ENCODE results near the gene RSBN1L.

RSBN1L gene

GRCh38 chr7:77746164-77746823, 50.0 kb downstream of the RSBN1L start:
- no peak for DNase-seq (ENCODE audit: low read depth in 1 of 2, low spot score in 1 of 2)
- in situ Hi-C loops (cut with HindIII; ENCODE audit: low pct_unique_long_range_greater_than_20kb, low sequenced_read_pairs) = no loop called here
- TF ChIP-seq JUND (IDR thresholded peaks at IDR 0.05; ENCODE audit: low read depth) = no peak

- TF ChIP-seq JUND (IDR thresholded peaks at IDR 0.05; ENCODE audit: low read depth) = no peak
- no peak for DNase-seq (ENCODE audit: low read depth in 1 of 2, low spot score in 1 of 2)
- in situ Hi-C loops (cut with HindIII; ENCODE audit: low pct_unique_long_range_greater_than_20kb, low sequenced_read_pairs) = no loop called here
Measured at GRCh38 chr7:77746824-77747165, 50.5 kb downstream of the RSBN1L start.

- TF ChIP-seq JUND (IDR thresholded peaks at IDR 0.05; ENCODE audit: low read depth) = no peak
- DNase-seq (ENCODE audit: low read depth in 1 of 2, low spot score in 1 of 2) = no peak
- in situ Hi-C loops (cut with HindIII; ENCODE audit: low pct_unique_long_range_greater_than_20kb, low sequenced_read_pairs) = no loop called here
Measured at GRCh38 chr7:77747178-77747577, 50.9 kb downstream of the RSBN1L start.

DNA sequence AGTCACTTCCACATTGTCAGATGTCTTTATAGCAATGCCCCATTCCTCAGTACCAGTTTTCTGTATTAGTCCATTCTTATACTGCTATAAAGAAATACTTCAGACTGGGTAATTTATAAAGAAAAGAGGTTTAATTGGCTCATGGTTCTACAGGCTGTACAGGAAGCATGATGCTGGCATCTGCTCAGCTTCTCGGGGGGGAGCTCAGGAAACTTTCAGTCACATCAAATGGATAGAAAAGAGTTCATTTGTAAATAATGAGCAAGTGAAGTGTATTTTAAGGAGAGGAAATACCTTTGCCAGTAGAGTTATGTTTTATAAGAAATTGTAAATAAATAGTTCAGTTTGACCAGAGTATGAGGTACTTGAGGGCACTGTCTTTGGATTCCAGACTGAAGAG, 51.5 kb downstream of the RSBN1L start:
- in situ Hi-C loops (cut with HindIII; ENCODE audit: low pct_unique_long_range_greater_than_20kb, low sequenced_read_pairs) = no loop called here
- DNase-seq (ENCODE audit: low read depth in 1 of 2, low spot score in 1 of 2) = no peak
- TF ChIP-seq JUND (IDR thresholded peaks at IDR 0.05; ENCODE audit: low read depth) = no peak

DNA sequence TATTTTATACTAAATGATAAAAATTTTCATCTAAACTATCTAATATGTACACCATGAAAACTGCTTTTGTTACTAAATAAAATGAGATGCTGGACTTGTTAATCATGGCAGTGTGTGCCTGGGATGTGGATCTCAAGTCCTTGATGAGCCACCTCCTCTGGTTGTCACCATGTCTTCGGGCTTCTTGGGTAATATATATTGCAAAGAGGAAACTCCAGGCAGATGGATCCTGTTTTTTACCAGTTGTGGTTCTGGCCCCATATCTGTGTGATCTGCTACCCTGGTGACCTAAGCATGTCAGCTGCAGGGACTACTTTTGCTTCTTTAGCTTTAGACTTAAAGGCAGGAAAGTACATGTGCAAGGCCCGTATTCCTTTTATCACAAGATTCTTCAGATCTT, 55.8 kb downstream of the RSBN1L start:
- DNase-seq (ENCODE audit: low read depth in 1 of 2, low spot score in 1 of 2) = no peak
- TF ChIP-seq JUND (IDR thresholded peaks at IDR 0.05; ENCODE audit: low read depth) = no peak
- in situ Hi-C loops (cut with HindIII; ENCODE audit: low pct_unique_long_range_greater_than_20kb, low sequenced_read_pairs) = no loop called here

- TF ChIP-seq JUND (IDR thresholded peaks at IDR 0.05; ENCODE audit: low read depth) = no peak
- DNase-seq (ENCODE audit: low read depth in 1 of 2, low spot score in 1 of 2) = no peak
- in situ Hi-C loops (cut with HindIII; ENCODE audit: low pct_unique_long_range_greater_than_20kb, low sequenced_read_pairs) = no loop called here
Measured at GRCh38 chr7:77753173-77753572, 56.9 kb downstream of the RSBN1L start.

DNA sequence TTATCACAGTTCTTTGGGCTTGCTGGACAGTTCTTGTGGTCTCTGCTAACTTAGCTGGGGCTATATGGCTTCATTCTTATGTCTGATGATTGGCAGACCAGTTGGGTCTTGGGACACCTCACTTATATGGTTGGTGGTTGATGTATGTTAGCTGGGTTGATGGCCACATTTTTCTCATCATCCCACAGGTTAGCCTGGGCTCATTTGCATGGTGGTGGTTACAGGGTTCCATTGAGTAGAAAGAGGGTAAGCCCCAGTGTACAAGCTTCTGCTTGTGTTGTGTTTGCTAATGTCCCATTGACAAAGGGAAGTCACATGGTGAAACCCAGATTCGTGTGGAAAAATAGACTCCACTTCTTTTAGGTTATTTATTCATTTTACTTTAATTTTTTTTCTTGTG, 61.3 kb downstream of the RSBN1L start:
- no peak for DNase-seq (ENCODE audit: low read depth in 1 of 2, low spot score in 1 of 2)
- TF ChIP-seq JUND (IDR thresholded peaks at IDR 0.05; ENCODE audit: low read depth) = no peak
- in situ Hi-C loops (cut with HindIII; ENCODE audit: low pct_unique_long_range_greater_than_20kb, low sequenced_read_pairs) = no loop called here

GRCh38 chr7:77759294-77759889, 63.1 kb downstream of the RSBN1L start:
- in situ Hi-C loops (cut with HindIII; ENCODE audit: low pct_unique_long_range_greater_than_20kb, low sequenced_read_pairs) = no loop called here
- no peak for TF ChIP-seq JUND (IDR thresholded peaks at IDR 0.05; ENCODE audit: low read depth)

GRCh38 chr7:77760809-77761453, 64.7 kb downstream of the RSBN1L start:
- TF ChIP-seq JUND (IDR thresholded peaks at IDR 0.05; ENCODE audit: low read depth) = no peak
- in situ Hi-C loops (cut with HindIII; ENCODE audit: low pct_unique_long_range_greater_than_20kb, low sequenced_read_pairs) = no loop called here
- no peak for DNase-seq (ENCODE audit: low read depth in 1 of 2, low spot score in 1 of 2)

More at GRCh38 chr7:77759294-77759889, 63.1 kb downstream of the RSBN1L start:
- peak in 1 of 2 experiments; percentile 73 for DNase-seq (ENCODE audit: low read depth in 1 of 2, low spot score in 1 of 2)

- TF ChIP-seq JUND (IDR thresholded peaks at IDR 0.05; ENCODE audit: low read depth) = no peak
- in situ Hi-C loops (cut with HindIII; ENCODE audit: low pct_unique_long_range_greater_than_20kb, low sequenced_read_pairs) = no loop called here
- DNase-seq (ENCODE audit: low read depth in 1 of 2, low spot score in 1 of 2) = no peak
Measured at GRCh38 chr7:77765481-77765880, 69.2 kb downstream of the RSBN1L start.

- in situ Hi-C loops (cut with HindIII; ENCODE audit: low pct_unique_long_range_greater_than_20kb, low sequenced_read_pairs) = no loop called here
- no peak for TF ChIP-seq JUND (IDR thresholded peaks at IDR 0.05; ENCODE audit: low read depth)
- no peak for DNase-seq (ENCODE audit: low read depth in 1 of 2, low spot score in 1 of 2)
Measured at GRCh38 chr7:77765906-77766800, 69.9 kb downstream of the RSBN1L start.

DNA sequence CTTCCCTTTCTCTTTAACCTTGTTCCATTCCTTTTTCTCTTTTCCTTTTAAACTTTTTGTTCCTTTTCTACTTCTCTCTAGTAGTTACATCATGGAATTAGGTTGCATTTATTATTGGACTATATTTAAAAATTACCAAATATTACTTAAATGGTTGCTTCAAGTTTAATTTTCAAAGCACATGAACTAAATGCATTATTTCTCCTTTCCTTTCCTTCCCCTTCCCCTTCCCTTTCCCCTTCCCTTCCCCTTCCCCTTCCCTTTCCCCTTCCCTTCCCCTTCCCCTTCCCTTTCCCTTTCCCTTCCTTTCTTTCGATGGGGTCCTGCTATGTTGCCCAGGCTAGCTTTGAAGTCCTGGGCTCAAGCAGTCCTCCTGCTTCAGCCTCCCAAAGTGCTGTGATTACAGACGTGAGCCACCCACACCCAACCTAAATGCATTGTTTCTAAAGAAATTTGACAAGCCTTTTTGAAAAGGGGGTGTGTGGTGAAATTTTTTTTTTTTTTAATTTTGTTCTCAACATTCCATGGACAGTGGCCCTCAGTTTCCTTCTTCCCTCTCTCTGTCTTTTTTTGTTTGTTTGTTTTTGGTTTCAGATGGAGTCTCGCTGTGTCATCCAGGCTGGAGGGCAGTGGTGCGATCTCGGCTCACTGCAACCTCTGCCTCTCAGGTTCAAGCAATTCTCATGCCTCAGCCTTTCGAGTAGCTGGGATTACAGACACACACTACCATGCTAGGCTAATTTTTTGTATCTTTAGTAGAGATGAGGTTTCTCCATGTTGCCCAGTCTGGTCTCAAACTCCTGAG, 70.7 kb downstream of the RSBN1L start:
- in situ Hi-C loops (cut with HindIII; ENCODE audit: low pct_unique_long_range_greater_than_20kb, low sequenced_read_pairs) = no loop called here

More for the DNA sequence above, 70.7 kb downstream of the RSBN1L start:
- DNase-seq (ENCODE audit: low read depth in 1 of 2, low spot score in 1 of 2) = no peak
- no peak for TF ChIP-seq JUND (IDR thresholded peaks at IDR 0.05; ENCODE audit: low read depth)
